GM10248 (cell line): ENCODE data around the gene ABCB6.

Source experiments
- CTCF ChIA-PET: fragments of 300-600 bp; sonication (Branson Sonifier 250); formaldehyde crosslinking; extraction: SDS; loops from one replicate; lab custom pipeline; 2021; ENCODE audit warnings: antibody characterized with exemption; lab: Yijun Ruan, JAX
- POLR2A ChIA-PET: fragments of 350-650 bp; sonication (Branson Sonifier 250); formaldehyde crosslinking; extraction: SDS; loops from one replicate; lab custom pipeline; 2020; ENCODE audit warnings: antibody characterized with exemption; lab: Yijun Ruan, JAX
- DNase-seq: peaks from one replicate; pipeline ENCODE4 v3.0.0; 2012; ENCODE audit errors: extremely low spot score
- CTCF ChIP-seq: IDR thresholded peaks from 2 replicates; pipeline ENCODE4 v1.5.1; 2012; ENCODE audit warnings: mild to moderate bottlenecking, low read depth; ENCODE audit errors: extremely low read depth, missing control alignments, control extremely low read depth

The ABCB6 gene

DNA sequence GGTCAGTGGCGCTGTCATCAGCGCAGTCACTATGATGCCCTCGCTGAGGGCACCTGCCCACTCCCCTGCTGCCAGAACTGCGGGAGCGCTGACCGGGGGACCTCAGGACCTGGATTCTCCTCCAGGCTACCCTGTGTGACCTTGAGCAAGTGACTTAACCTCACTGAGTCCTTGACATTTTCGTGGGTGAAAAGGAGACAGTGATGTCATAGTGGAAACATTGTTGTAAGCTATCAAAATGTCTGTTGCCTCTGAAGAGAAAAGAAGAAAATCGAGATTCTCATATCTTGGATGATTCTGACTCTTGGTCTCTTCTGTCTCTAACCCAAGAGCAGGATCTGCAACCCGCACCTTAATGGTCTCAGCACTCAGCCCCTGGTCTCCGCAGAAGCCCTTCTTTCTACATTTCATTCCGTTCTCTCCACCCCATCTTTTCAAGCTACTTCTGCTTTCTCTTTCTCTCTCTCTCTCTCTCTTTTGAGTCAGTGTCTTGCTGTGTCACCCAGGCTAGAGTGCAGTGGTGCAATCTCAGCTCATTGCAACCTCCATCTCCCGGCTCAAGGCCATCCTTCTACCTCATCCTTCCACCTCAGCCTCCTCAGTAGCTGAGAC, 35.9 kb upstream of the ABCB6 start:
- ChIA-PET POLR2A (interaction anchor here (0.7 to 2.8 kb wide), 7 partner anchors 9 to 47 kb away, joined by 3 to 19 read pairs (median 13); partner anchors contain the start of genes DNAJB2, GLB1L, STK16 and ZFAND2B), CTCF (interaction anchor here (0.8 to 10.2 kb wide), 14 partner anchors 9 to 275 kb away, joined by 3 to 116 read pairs (median 4); partner anchors contain the start of genes GLB1L and STK16)
- DNase-seq, result peak; percentile 57
- no peak for TF ChIP-seq CTCF

GRCh38 chr2:219253753-219254589, 35.2 kb upstream of the ABCB6 start, which contains the start of gene TUBA4A:
Gene TUBA4A (minus strand): TSS chr2:219253918. CDS start chr2:219253858, 60 bp downstream.
- no peak for TF ChIP-seq CTCF
- POLR2A ChIA-PET, result interaction anchor here (0.6 to 2.8 kb wide), 10 partner anchors 9 to 648 kb away, joined by 3 to 19 read pairs (median 6); partner anchors contain the start of genes DNAJB2, GLB1L, STK16 and ZFAND2B
- CTCF ChIA-PET, result interaction anchor here (0.8 to 10.2 kb wide), 13 partner anchors 8 to 276 kb away, joined by 3 to 116 read pairs (median 4); partner anchors contain the start of genes ANKZF1, ATG9A, GLB1L and STK16
- peak; percentile 98 for DNase-seq

DNA sequence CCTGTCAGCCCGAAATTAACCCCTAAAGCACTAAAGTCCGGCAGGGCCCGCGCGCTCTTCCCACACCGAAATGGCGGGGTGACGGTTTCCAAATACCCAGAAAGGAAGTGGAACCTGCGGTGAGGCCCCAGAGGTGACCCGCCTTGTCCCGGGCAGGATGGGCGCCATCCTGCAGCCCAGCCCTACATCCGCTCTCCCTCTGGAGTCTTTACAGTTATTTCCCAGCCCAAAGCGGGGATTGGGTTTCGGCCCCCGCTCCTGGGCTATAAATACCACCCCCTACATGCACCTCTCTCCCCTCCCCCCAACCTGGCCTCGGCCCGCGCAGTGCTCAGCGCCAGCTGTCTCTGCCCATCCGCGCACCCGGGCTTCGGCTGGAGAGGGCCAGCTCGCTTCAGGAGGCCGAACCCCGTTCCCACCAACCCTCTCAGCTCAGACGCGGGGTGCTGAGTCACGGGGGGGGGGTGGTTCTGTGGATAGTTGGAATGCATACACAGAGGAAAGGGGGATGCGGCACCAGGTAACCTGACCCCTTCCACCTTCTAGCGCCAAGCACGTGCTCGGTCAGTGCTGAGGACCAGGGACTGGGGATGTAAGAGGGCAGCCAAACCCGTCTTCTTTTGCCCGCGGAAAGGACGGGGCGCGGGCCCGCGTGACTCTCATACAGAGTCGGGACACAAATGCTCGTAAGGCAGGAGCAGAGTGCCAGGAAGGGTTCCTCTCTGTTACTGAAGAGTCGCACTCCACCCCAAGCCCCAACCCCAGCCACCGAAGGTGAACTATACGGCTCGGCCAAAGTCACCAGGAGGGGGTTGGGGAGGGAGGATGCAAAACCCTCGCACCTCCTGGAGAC, 34.4 kb upstream of the ABCB6 start, which contains the start of gene TUBA4B:
Gene TUBA4B (plus strand): TSS at position 344 of the 853 bp plus-strand sequence. CDS start 165 bp downstream, at position 509.
- TF ChIP-seq CTCF, result no peak
- ChIA-PET CTCF (interaction anchor here (0.8 to 10.2 kb wide), 12 partner anchors 8 to 135 kb away, joined by 3 to 116 read pairs (median 4); partner anchors contain the start of genes ANKZF1, ATG9A, DNAJB2 and DNPEP), POLR2A (interaction anchor here (0.5 to 2.8 kb wide), 19 partner anchors 8 to 513 kb away, joined by 3 to 16 read pairs (median 5); partner anchors contain the start of genes GLB1L, STK16 and ZFAND2B)
- DNase-seq, result peak; percentile 50

GRCh38 chr2:219252570-219252899, 33.8 kb upstream of the ABCB6 start:
- DNase-seq, result no peak
- ChIA-PET CTCF (interaction anchor here (0.8 to 10.2 kb wide), 12 partner anchors 9 to 135 kb away, joined by 3 to 116 read pairs (median 4); partner anchors contain the start of genes ANKZF1, ATG9A, DNAJB2 and DNPEP), POLR2A (interaction anchor here (0.5 to 2.8 kb wide), 18 partner anchors 8 to 512 kb away, joined by 3 to 16 read pairs (median 5); partner anchors contain the start of genes CNPPD1 and ZFAND2B)
- no peak for TF ChIP-seq CTCF

DNA sequence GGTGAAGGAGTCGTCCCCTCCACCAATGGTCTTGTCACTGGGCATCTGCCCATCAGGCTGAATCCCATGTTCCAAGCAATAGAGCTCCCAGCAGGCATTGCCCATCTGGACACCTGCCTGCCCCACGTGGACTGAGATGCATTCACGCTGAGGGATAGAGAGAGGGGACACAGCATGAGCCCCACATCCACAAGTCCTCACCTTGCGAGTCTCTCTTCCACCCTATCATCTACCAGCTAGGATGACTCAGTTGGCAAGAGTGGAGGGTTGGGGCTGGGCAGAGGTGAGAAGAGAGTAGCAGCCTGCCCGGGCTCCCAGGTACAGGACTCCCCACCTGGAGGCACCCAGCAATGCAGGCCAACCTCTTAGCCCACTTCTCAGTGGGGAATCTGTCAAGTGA, 33.3 kb upstream of the ABCB6 start:
- POLR2A ChIA-PET, result interaction anchor here (0.6 to 2.8 kb wide), 7 partner anchors 13 to 512 kb away, joined by 3 to 13 read pairs (median 4); partner anchors contain the start of gene CNPPD1
- CTCF ChIA-PET, result interaction anchor here (0.8 to 10.2 kb wide), 10 partner anchors 10 to 136 kb away, joined by 3 to 116 read pairs (median 4); partner anchors contain the start of genes ANKZF1, ATG9A and DNPEP
- no peak for TF ChIP-seq CTCF
- no peak for DNase-seq
